Uterus (tissue), 2 donors: ENCODE data around the gene STRBP.

ENCODE experiments used
- CTCF ChIP-seq, 4 experiments: fragments of 200-600 bp in 2 of 4; fragments of 450-650 bp in 2 of 4; sonication (generic) in 2 of 4; IDR thresholded peaks; one replicate each; pipeline ENCODE4 v1.5.1; 2016 to 2019; ENCODE audit warnings: antibody characterized with exemption in 4 of 4, mild to moderate bottlenecking in 2 of 4, moderate library complexity in 1 of 4
- POLR2A ChIP-seq, 2 donors: fragments of 450-650 bp; IDR thresholded peaks; one replicate each; pipeline ENCODE4 v1.6.1; 2016; ENCODE audit warnings: antibody characterized with exemption in 2 of 2, mild to moderate bottlenecking in 1 of 2, moderate library complexity in 1 of 2

- TF ChIP-seq CTCF (IDR thresholded peaks at IDR 0.05) (no peak), POLR2A (IDR thresholded peaks at IDR 0.05) (no peak)
Observed at GRCh38 chr9:123196124-123196523, 72.3 kb downstream of the STRBP start.
